Right ventricle myocardium superior (tissue), 1 donor: ENCODE measurements around the gene CRADD. TPM values are rescaled to one million over a fixed set of nuclear protein-coding genes. Genes with fewer than 3 reads are reported as not detected.

ENCODE experiments used
- total RNA-seq: library from RNA; stranded (reverse); fragmentation: NEBNext Ultra II Directional; extraction: Animal tissue kit (Norgen Biotek cat#: 25700); gene quantifications from one replicate; pipeline ENCODE4 v1.2.1, GENCODE V29; 2021
- donor health status: DM: no; HTN: yes; CAD: no; lungs with severe emphysema.

CRADD gene
- total RNA-seq, 1 donor from 2014 or later, result 35.8 TPM

Other genes with a start within 250 kb of the CRADD start
- gene UBE2N, start 235.4 kb upstream of the CRADD start, total RNA-seq, result 77.3 TPM
- gene MRPL42, start 209.9 kb upstream of the CRADD start, total RNA-seq, result 39.9 TPM
- 6.0 TPM for gene SOCS2, start 104.7 kb upstream of the CRADD start, total RNA-seq